ENCODE data around the gene LOX. TPM values are rescaled to one million over a fixed set of nuclear protein-coding genes. Genes with fewer than 3 reads are reported as not detected.
A peak's percentile ranks its signal among the peaks of the same experiment; 100 is the strongest.
"Not testable (repeated sequence)": the region's sequence is repeated elsewhere in the genome, so short reads cannot be mapped to it uniquely, and the experiment has no call there.

The LOX gene
- total and polyA plus RNA-seq, 8 donors = 1.1 to 31.4 (median 5.0) TPM

DNA sequence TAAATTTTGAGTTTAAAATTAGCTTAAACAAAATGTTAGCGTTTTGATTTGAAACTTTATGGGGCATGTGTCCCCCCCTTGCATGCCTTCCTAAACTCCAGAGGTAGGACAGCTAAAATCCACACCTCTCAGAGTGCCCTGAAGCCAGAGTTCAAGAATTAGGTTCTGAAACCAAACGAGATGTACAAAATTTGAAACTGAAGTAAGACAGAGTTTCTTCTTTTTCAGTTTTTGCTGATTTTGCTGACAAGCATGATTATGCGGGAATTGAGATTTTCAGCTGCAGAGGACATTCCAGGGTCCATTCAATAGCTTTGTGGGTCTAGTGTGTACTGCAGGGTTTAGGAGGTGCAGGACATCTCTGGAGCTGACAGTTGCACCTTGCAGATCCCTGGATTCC is 17.1 kb upstream of the LOX start:
- no peaks in the 10 kb centered on the region for H3K36me3 ChIP-seq
- no peaks in the 10 kb centered on the region for H3K9me3 ChIP-seq
- H3K4me1 ChIP-seq = no peaks in the 10 kb centered on the region
- H3K4me3 ChIP-seq = no peak overlapping the region
- DNase-seq = no peak
- H3K27me3 ChIP-seq = no peaks in the 10 kb centered on the region
- intact Hi-C loops (cut with DNase I; ENCODE audit: low total_unique reads) = no loop called here
- WGBS, 5 donors = 65 to 80% (median 70%) methylated on average over 3 of the region's 3 CpGs
- H3K27ac ChIP-seq = no peak overlapping the region
- TF ChIP-seq POLR2AphosphoS5 (IDR thresholded peaks at IDR 0.05) = no peak
- no peak for TF ChIP-seq EP300 (IDR thresholded peaks at IDR 0.05)
- TF ChIP-seq, protein P1, sequence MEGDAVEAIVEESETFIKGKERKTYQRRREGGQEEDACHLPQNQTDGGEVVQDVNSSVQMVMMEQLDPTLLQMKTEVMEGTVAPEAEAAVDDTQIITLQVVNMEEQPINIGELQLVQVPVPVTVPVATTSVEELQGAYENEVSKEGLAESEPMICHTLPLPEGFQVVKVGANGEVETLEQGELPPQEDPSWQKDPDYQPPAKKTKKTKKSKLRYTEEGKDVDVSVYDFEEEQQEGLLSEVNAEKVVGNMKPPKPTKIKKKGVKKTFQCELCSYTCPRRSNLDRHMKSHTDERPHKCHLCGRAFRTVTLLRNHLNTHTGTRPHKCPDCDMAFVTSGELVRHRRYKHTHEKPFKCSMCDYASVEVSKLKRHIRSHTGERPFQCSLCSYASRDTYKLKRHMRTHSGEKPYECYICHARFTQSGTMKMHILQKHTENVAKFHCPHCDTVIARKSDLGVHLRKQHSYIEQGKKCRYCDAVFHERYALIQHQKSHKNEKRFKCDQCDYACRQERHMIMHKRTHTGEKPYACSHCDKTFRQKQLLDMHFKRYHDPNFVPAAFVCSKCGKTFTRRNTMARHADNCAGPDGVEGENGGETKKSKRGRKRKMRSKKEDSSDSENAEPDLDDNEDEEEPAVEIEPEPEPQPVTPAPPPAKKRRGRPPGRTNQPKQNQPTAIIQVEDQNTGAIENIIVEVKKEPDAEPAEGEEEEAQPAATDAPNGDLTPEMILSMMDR (IDR thresholded peaks at IDR 0.05) = no peak
- TF ChIP-seq POLR2A (IDR thresholded peaks at IDR 0.05) = no peak

GRCh38 chr5:122094251-122094650 is 16.2 kb upstream of the LOX start:
- H3K27ac ChIP-seq; H3K36me3 ChIP-seq; H3K4me3 ChIP-seq; DNase-seq; H3K4me1 ChIP-seq; H3K9me3 ChIP-seq; H3K27me3 ChIP-seq; intact Hi-C loops (cut with DNase I; ENCODE audit: low total_unique reads): not testable (repeated sequence)
- WGBS, 5 donors = 81 to 88% (median 84%) methylated on average over 5 of the region's 5 CpGs

DNA sequence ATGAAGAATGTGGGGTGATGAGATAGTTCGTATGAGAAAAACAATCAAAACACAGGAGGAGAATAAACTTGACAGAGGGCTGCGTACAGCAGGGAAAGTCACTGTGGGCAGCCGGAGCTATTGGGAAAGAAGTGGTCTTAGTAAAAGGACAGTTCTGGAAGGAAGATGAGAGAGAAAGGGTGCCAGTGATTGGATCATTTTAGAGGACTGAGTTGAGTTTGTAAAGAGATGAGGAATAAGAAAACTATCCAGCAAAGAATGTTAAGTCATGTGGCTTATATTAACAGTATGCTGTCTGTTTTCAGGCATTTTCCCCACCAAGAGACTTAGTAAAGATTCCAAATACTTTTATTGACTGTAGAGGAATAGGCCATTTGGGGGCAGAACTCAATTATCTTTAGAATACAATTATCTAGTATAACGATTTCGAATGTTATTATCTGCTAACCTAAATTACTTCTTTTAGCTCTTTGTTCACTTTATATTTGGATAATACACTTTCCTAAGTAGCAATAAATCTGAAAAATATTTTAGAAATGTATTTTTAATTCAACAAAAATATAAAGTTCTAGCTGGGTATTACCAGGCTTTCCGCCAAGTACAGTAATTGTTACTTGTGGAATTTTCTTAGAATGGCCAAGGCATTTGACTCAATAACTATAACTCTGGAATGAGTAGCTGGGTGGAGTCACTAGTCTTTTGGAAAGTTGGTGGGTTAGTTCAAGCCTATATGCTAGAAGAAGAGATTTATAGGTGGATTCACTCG is 15.5 kb upstream of the LOX start:
- no peaks in the 10 kb centered on the region for H3K27me3 ChIP-seq
- intact Hi-C loops (cut with DNase I; ENCODE audit: low total_unique reads) = no loop called here
- DNase-seq = peak in 1 of 2 donors; percentile 39
- H3K36me3 ChIP-seq = no peaks in the 10 kb centered on the region
- no peak overlapping the region for H3K4me3 ChIP-seq
- H3K9me3 ChIP-seq = no peaks in the 10 kb centered on the region
- no peaks in the 10 kb centered on the region for H3K4me1 ChIP-seq
- H3K27ac ChIP-seq = no peak overlapping the region
- 69 to 84% (median 80%) methylated on average over 7 of the region's 7 CpGs for WGBS, 5 donors
- TF ChIP-seq, protein P1 (IDR thresholded peaks at IDR 0.05) = no peak
- TF ChIP-seq EP300 (IDR thresholded peaks at IDR 0.05) = no peak

GRCh38 chr5:122091936-122092600 is 14.0 kb upstream of the LOX start:
- H3K27me3 ChIP-seq = no peaks in the 10 kb centered on the region
- H3K4me1 ChIP-seq = no peaks in the 10 kb centered on the region
- 49 to 56% (median 51%) methylated on average over 9 of the region's 9 CpGs for WGBS, 5 donors
- intact Hi-C loops (cut with DNase I; ENCODE audit: low total_unique reads) = no loop called here
- no peaks in the 10 kb centered on the region for H3K36me3 ChIP-seq
- no peak overlapping the region for H3K4me3 ChIP-seq
- TF ChIP-seq POLR2AphosphoS5 (IDR thresholded peaks at IDR 0.05) (no peak), POLR2A (IDR thresholded peaks at IDR 0.05) (no peak)
- TF ChIP-seq, protein P1 (IDR thresholded peaks at IDR 0.05) = peak in 2 of 7 experiments; percentile 11 to 34
- H3K27ac ChIP-seq = no peak overlapping the region
- DNase-seq = peak in 1 of 2 donors; percentile 39
- H3K9me3 ChIP-seq = no peaks in the 10 kb centered on the region
